Urinary bladder (tissue), 4 donors: ENCODE measurements around the gene IGF1. TPM values are rescaled to one million over a fixed set of nuclear protein-coding genes. Genes with fewer than 3 reads are reported as not detected.

Experiments used
- DNase-seq: peaks from one replicate; pipeline ENCODE4 v3.0.0-alpha.2; 2015; ENCODE audit errors: extremely low spot score
- H3K27ac ChIP-seq: one replicate; pipeline ENCODE4 v1.5.1; 2013; ENCODE audit warnings: low read depth, mild to moderate bottlenecking, moderate library complexity
- H3K36me3 ChIP-seq: one replicate; pipeline ENCODE4 v1.6.1; 2013; ENCODE audit warnings: mild to moderate bottlenecking, moderate library complexity; ENCODE audit not compliant: insufficient read depth
- H3K4me1 ChIP-seq: one replicate; pipeline ENCODE4 v1.6.1; 2013; ENCODE audit warnings: mild to moderate bottlenecking, moderate library complexity; ENCODE audit not compliant: insufficient read depth
- H3K4me3 ChIP-seq: one replicate; pipeline ENCODE4 v1.5.1; 2013; ENCODE audit warnings: low read depth, low read length
- WGBS: extraction: QIAGEN DNeasy Blood & Tissue Kit; methylation state at CpG from one replicate; pipeline ENCODE4 v1.1.7; 2013; 5-methylcytosine and 5-hydroxymethylcytosine counted together
- polyA plus RNA-seq: library from polyadenylated mRNA; stranded (reverse); fragments of 200-250 nt; gene quantifications from one replicate; pipeline ENCODE4 v1.2.3, GENCODE V29; 2013
- total RNA-seq: library from RNA; depleted of rRNA; stranded (reverse); fragments of >200 nt; gene quantifications from one replicate; pipeline ENCODE4 v1.2.3, GENCODE V29; 2014
- donor health status: healthy with polysubstance abuse.
- donor health status: healthy.

The IGF1 gene
- total and polyA plus RNA-seq, 2 donors: 20.3 to 71.1 TPM

DNA sequence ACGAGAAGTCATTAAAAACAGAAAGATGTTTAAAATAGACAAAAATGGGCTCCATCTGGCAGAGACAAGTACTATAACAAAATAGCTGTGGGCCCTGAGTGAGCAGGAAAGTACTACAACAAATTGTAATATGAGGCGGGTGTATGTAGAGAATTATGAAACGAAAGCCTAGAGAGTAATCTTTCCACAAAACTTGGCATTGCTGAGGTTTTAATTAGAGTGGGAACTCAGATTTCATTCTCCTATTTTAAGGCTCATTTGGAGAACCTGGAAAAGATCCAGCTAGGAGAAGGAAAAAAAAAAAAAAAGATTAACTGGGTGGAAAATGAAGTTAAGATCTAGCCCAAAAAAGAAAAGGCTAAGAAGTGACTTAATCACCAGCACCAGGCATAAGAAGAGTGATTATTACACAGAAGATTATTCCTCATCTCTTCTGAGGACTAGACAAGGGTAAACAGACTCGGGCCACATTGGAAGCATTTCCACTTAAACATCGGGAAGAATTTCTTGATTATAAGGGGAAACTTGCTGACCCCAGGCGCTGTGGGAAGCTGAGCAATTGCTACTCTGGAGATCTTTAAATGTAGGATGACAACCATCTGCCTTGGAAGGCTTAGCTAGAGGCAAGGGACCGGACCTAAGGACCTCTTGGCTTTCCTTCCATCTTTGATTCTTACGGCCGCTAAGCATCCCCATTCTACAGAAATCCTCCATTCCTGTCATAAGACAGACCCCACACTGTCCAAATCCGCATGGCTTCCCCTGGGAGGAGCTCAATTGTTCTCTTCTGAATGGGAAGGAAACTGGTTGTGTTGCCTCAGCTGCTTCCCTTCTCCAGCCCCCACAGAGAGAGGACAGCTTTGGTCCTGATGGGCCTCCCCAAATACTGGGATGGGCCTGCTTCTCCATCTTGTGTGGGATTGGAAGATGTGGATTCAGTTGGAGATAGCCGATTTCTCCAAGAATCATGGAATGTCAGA is 40.6 kb downstream of the IGF1 start:
- WGBS: 63% methylated on average over 11 of the region's 11 CpGs
- Histone ChIP-seq H3K27ac (no peak overlapping the region), H3K4me1 (no peaks in the 10 kb centered on the region), H3K36me3 (no peaks in the 10 kb centered on the region), H3K4me3 (no peak overlapping the region)
- no peak for DNase-seq

GRCh38 chr12:102438827-102439210 is 41.5 kb downstream of the IGF1 start:
- 61% methylated on average over 2 of the region's 2 CpGs for WGBS
- Histone ChIP-seq H3K36me3 (no peaks in the 10 kb centered on the region), H3K27ac (no peak overlapping the region), H3K4me3 (no peak overlapping the region), H3K4me1 (no peaks in the 10 kb centered on the region)
- DNase-seq: no peak

- Histone ChIP-seq H3K4me1 (no peaks in the 10 kb centered on the region), H3K4me3 (no peak overlapping the region), H3K27ac (no peak overlapping the region), H3K36me3 (no peaks in the 10 kb centered on the region)
- DNase-seq: no peak
- WGBS: 60% methylated on average over 11 of the region's 11 CpGs
These were observed 42.1 kb downstream of the IGF1 start for GRCh38 chr12:102438047-102438826.

- H3K4me3 ChIP-seq: no peak overlapping the region
- DNase-seq: no peak
- H3K36me3 ChIP-seq: no peaks in the 10 kb centered on the region
- H3K4me1 ChIP-seq: no peaks in the 10 kb centered on the region
- no peak overlapping the region for H3K27ac ChIP-seq
- 92% methylated on average over 3 of the region's 3 CpGs for WGBS
These were observed 42.9 kb downstream of the IGF1 start for GRCh38 chr12:102437511-102437910.

DNA sequence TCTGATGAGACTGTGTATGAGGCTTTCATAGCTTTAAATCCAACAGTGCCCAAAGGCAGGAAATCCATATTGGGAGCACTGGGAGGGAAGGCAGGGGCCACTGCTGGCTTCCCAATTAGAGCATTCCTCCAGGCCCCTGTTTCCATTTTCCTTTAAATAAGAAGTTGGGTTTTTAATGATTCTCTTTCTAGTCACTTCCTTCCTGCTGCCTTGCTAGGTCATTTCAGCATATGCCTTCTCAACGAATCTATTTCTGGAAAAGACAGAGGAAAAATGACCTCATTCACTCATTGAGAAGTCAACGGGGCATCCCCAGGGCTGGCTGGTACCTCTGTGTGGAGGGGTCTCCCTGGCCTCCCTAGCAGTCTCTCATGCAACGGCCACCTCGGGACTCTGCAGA is 43.5 kb downstream of the IGF1 start:
- no peak for DNase-seq
- Histone ChIP-seq H3K4me1 (no peaks in the 10 kb centered on the region), H3K36me3 (no peaks in the 10 kb centered on the region), H3K4me3 (no peak overlapping the region), H3K27ac (no peak overlapping the region)
- WGBS: 63% methylated on average over 4 of the region's 4 CpGs

GRCh38 chr12:102435827-102436436 is 44.4 kb downstream of the IGF1 start:
- H3K4me3 ChIP-seq: no peak overlapping the region
- H3K36me3 ChIP-seq: no peaks in the 10 kb centered on the region
- H3K27ac ChIP-seq: no peak overlapping the region
- H3K4me1 ChIP-seq: no peaks in the 10 kb centered on the region
- DNase-seq: no peak
- WGBS: 94% methylated on average over 4 of the region's 4 CpGs

GRCh38 chr12:102433304-102433703 is 47.1 kb downstream of the IGF1 start:
- H3K4me1 ChIP-seq: no peaks in the 10 kb centered on the region
- no peak overlapping the region for H3K4me3 ChIP-seq
- 74% methylated on average over 1 of the region's 1 CpG for WGBS
- no peak for DNase-seq
- H3K36me3 ChIP-seq: no peaks in the 10 kb centered on the region
- no peak overlapping the region for H3K27ac ChIP-seq

- H3K27ac ChIP-seq: no peak overlapping the region
- no peak overlapping the region for H3K4me3 ChIP-seq
- H3K36me3 ChIP-seq: no peaks in the 10 kb centered on the region
- DNase-seq: no peak
- H3K4me1 ChIP-seq: no peaks in the 10 kb centered on the region
- WGBS: 61% methylated on average over 3 of the region's 3 CpGs
These were observed 49.7 kb downstream of the IGF1 start for GRCh38 chr12:102430661-102431060.

GRCh38 chr12:102429211-102430154 is 50.9 kb downstream of the IGF1 start:
- no peaks in the 10 kb centered on the region for H3K36me3 ChIP-seq
- no peak for DNase-seq
- H3K27ac ChIP-seq: no peak overlapping the region
- H3K4me1 ChIP-seq: no peaks in the 10 kb centered on the region
- 81% methylated on average over 3 of the region's 3 CpGs for WGBS
- no peak overlapping the region for H3K4me3 ChIP-seq

- H3K4me1 ChIP-seq: no peaks in the 10 kb centered on the region
- no peak for DNase-seq
- no peaks in the 10 kb centered on the region for H3K36me3 ChIP-seq
- WGBS: 33% methylated on average over 7 of the region's 7 CpGs
- no peak overlapping the region for H3K27ac ChIP-seq
- no peak overlapping the region for H3K4me3 ChIP-seq
These were observed 52.8 kb downstream of the IGF1 start for GRCh38 chr12:102427543-102427941.

GRCh38 chr12:102426599-102427542 is 53.5 kb downstream of the IGF1 start:
- Histone ChIP-seq H3K4me3 (no peak overlapping the region), H3K36me3 (no peaks in the 10 kb centered on the region), H3K4me1 (no peaks in the 10 kb centered on the region), H3K27ac (peak overlapping the region; percentile 5)
- DNase-seq: no peak
- WGBS: 49% methylated on average over 8 of the region's 8 CpGs
